Embryonic facial prominence (tissue), 1 donor: ENCODE measurements around the gene CALHM4.

Experiments used
- DNase-seq: peaks from one replicate; pipeline ENCODE4 v3.0.0-alpha.2; 2016; ENCODE audit errors: extremely low spot score

The CALHM4 gene

GRCh38 chr6:116542426-116542825, 11.1 kb upstream of the CALHM4 start:
- DNase-seq, result no peak

- DNase-seq, result no peak
Observed at GRCh38 chr6:116543149-116543548, 10.4 kb upstream of the CALHM4 start.

GRCh38 chr6:116545651-116546050, 7.9 kb upstream of the CALHM4 start, which contains the start of gene TRAPPC3L:
Gene TRAPPC3L (minus strand): TSS chr6:116545684. CDS start chr6:116545514, 170 bp downstream.
- no peak for DNase-seq

DNA sequence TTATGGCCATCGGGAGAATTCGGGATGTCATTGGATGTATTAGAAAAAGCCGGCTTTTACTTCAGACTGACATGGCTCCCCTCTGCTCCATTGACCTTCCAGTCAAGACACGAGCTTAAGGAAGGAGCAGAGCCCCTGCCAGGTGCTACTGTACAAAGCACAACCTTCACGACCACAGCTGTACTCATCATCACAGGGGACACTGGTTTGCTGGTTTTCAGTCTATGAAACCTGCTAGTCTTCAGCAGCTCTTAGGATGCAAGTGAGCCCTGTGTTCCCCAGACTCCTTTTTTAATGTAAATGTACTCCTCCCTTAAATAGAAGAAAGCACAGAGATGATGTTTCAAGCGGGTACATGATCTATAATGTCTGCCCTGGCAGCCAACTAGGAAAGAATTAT, 6.2 kb upstream of the CALHM4 start:
- DNase-seq, result no peak

DNA sequence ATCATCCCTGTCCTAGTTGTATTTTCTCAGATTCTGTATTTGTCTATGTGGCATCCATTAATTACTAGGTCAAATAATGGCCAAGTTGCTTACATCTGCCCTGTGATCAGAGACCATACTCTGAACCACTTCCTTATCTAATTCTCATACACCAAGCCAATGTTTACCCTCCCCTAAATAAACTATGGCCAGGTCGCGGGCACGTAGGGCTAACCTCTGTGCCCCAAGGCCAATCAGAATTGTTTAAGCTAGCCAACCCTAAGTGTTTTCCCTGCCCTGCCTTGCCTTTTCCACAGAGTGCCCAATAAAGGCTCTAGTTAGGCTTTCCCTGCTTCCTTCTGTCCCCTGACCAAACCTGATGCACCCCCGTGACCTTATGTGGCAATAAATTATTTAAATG, 2.8 kb upstream of the CALHM4 start:
- DNase-seq, result no peak

DNA sequence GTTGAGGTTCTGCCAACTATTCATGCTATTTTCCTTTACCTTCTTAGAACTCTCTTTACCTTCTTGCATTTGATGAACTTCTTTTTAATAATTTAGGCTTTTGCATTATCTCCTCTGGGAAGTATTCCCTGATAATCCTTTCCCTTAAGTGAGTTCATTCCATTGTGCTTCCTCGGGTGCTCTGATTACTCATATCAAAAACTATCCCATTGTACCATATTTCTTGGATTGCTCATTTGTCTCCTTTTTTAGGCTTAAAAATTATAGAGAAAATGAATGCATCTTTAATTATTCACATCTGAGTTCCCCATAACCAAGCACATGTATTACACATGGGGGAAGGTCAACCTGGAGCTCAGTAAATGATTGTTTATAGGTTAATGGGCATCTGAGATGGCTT, 2.5 kb downstream of the CALHM4 start:
- no peak for DNase-seq

DNA sequence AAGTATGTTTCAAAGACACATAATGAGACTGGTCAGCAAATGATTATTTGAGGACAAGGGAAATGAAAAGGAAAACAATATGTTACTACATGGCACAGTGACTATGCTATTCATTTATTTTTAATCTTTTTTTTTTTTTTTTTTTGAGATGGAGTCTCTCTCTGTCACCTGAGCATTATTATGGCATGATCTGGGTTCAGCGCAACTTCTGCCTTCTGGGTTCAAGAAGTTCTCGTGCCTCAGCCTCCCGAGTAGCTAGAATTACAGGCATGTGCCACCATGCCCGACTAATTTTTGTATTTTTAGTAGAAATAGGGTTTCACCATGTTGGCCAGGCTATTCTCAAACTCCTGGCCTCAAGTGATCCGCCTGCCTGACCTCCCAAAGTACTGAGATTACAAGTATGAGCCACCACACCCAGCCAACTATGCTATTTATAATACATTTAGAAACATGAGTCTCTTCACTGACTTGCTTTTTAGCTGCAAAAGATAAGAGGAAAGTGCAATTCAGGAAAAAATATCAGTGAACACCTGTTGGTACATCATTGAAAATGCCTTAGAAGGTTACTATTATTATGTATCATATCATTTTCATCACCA, 3.4 kb downstream of the CALHM4 start:
- no peak for DNase-seq

GRCh38 chr6:116557893-116558292, 4.3 kb downstream of the CALHM4 start:
- DNase-seq, result no peak

DNA sequence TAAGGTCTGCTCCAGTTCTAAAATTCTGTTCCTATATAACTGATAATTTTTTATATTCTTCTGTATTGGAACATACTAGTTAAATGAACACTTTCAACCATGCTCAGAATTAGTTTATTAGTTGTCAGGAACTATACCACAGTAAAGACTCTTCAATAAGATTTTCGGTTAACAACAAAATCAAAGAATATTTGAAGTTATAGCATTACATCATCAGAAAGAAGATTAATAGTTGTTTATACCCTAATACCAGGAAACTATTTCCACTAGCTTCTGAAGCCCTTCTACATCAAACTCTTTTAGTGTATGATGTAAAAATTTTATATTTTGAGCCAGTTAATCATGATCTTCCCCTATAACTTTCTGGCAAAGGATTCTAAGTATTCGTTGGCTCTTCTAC, 6.6 kb downstream of the CALHM4 start:
- DNase-seq, result no peak

GRCh38 chr6:116561377-116562018, 7.9 kb downstream of the CALHM4 start:
- DNase-seq, result peak; percentile 59

DNA sequence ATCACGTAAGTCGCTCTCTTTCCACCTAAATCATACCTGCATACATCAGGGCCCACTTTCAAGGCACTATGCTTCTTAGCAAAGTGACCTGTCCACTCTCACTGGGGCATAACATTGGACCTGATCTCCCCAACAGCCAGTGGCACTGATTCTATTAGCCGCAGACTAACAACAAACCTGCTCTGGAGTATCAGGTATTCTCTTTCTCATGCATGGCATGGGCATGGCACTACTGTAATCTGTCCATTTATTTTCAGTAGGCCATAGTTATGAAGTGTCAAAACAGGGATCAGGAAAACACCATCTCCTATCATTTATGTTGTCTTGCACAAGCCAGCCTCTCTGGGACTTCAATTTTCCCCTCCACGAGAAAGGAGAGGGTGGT, 8.5 kb downstream of the CALHM4 start:
- no peak for DNase-seq

- DNase-seq, result no peak
Observed at GRCh38 chr6:116562614-116563013, 9.1 kb downstream of the CALHM4 start.

- no peak for DNase-seq
Observed at GRCh38 chr6:116563830-116564229, 10.3 kb downstream of the CALHM4 start.

DNA sequence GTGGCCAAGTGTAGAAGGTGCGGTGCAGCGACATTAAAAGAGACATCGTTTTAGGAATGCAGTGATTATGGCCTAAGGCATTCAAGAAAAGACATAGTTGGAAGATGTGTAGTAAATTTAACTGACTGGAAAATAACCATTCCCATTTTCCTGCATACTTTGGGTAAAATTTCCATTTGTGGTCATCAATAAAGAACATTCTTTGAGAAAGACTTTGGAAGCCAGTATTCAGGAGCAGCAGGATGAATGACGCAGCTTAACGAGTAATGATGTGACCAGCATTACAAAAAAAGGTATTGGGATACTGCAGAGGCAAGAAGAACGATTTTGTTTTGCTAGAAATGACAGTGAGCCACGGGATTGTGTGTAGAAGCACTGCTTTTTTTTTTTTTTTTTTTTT, 10.8 kb downstream of the CALHM4 start:
- no peak for DNase-seq

GRCh38 chr6:116564921-116565872, 11.6 kb downstream of the CALHM4 start:
- no peak for DNase-seq

DNA sequence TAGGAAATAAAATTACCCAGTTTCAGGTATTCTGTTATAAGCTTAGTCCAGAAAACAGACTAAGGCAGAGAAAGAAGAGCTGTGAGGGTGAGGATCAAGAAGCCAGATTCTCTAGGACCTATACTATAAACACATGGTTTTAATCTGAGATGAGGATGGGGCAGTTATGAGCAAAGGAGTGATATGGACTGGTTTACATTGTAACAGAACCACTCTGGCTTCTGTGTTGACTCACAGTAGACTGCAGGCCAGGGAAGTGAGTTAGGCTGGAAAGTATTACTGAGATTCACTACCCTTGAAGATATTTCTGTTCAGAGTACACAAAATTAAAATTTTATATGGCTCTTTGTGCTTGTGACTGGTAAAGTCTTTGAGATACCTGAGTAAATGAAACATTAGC, 14.6 kb downstream of the CALHM4 start:
- DNase-seq, result no peak

- DNase-seq, result no peak
Observed at GRCh38 chr6:116568821-116569755, 15.5 kb downstream of the CALHM4 start.

DNA sequence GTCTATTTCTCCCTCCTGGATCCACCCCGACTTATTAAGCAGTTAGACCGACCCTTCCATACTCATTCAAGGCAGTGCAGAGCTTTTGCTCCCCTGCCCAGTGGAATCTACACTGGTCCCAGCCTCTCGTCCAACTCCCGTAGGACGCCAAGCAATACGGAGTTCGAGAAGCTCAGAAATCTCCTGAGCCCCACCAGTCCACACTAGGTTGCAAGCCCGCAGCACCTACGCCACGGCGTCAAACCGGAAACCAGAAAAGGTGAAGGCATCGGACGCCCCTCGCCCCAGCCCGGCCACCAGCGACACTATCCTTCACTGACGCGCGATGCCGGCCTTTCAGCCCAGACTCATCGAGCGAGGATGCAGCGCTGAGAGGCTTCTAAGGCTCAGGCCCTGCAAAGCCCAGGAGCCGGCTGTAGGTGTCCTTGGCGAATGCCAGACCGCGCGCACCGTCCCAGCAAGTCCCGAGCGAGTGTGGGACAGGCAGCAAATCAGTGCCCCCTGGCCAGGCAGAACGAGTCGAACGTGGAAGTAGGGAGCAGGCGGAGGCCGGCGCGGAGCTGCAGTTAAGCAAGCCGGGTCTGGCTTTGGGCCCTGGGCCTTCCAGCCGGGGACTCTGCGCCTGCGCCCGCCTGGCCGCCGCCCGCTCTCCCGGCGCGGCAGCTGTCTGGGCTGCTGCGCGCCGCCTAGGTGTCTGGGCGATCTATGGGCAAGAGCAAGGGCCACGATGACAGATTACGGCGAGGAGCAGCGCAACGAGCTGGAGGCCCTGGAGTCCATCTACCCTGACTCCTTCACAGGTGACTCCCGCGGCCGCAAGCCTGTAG, 17.5 kb downstream of the CALHM4 start, which contains the start of gene RWDD1:
Gene RWDD1, plus strand, starts transcription at position 649 of the 827 bp plus-strand sequence. Its CDS starts 79 bp downstream, at position 728.
- DNase-seq, result peak; percentile 97

DNA sequence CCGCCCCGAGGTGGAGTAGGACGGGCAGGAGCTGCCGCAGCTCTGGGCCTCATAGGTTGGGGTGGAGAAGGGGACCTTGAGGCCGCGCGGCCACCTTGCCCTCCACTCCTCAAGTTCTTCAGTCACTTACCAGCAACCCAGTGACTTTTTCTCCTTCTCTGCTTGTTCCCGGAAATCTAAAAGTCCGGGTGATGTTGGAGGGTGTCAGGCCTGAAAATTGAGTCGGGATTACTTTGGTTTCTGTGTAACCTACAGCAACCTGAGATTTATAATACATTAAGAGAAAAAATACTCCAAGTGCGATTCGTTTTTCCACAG, 18.1 kb downstream of the CALHM4 start:
- DNase-seq, result no peak

GRCh38 chr6:116572162-116572561, 18.6 kb downstream of the CALHM4 start:
- DNase-seq, result peak; percentile 8

DNA sequence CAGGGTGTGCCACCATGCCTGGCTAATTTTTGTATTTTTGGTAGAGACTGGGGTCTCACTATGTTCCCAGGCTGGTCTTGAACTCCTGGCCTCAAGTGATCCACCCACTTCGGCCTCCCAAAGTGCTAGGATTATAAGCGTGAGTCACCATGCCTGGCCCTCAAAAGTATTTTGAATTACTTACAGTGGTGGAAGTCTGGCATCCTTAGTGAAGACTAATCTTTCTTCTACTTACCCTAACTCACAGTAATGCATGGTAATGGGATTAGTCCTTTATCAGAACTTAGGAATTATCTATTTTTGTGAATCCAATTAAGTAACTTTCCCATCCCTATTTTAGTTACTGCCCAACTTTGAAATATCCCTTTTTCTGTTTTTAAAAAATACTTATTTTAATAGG, 21.7 kb downstream of the CALHM4 start:
- DNase-seq, result no peak
